ENCODE data around the gene CD79B.

CD79B gene

GRCh38 chr17:63950940-63951907 is 19.1 kb upstream of the CD79B start:
- no peak for DNase-seq

DNA sequence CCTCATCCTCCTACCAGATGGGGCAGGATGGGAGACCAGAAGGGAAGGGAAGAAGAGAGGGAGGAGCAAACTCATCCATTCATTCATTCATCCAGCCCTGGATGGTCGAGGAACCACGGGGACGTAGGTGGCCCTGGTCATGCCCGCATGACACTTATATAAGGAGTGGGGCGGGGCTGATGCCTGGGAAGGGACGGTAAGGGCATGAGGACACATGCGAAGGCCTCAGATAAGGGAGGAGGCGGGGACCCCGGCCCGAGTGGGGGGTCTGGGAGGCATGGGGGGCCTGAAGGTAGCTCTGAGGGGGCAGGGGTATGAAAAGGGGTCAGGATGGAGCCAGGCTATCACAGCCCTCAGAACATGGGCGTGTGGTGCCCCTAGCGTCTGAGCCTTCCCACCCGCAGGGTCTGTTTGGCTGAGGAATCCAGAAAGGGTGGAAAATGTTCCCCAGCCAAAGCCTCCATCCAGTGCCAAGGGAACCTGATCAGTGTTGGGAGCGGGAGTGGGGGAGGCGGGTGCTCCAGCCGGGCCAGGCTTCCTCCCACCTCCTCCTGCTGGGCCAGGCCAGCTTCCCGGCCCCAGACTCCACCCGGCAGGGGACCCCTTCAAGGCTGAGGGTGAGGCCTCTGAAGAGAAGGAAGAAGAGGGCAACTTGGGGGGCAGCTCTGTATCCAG is 17.6 kb upstream of the CD79B start:
- DNase-seq = no peak

GRCh38 chr17:63948521-63948920 is 16.4 kb upstream of the CD79B start:
- no peak for DNase-seq

DNA sequence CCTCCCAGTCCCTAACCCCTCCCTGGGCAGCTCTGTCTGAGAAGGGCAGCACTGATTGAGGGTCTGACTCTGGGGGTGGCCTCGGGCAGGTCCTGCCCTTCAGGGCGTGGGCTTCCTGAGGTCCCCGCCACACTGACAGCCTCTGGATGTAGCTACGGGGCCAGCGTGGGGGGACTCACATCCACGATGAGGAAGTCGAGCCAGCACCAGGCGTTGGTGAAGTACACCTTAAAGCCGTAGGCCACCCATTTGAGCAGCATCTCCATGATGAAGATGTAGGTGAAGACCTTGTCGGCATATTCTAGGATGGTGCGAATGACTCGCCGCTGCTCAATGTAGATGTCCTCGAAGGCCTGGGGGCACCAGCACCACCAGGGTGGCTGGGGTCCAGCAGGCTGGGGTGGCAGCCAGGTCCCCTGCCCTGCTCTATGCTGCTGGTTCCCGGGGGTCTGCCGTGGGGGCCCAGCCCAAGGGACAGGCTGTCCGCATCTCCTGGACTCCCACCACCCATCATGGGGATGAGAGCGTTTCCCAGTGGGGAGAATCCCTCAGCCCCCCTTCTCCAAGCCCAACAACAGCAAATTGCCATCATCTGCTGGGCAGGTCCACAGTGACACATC is 15.7 kb upstream of the CD79B start:
- no peak for DNase-seq

- DNase-seq = no peak
These were observed 14.6 kb upstream of the CD79B start for GRCh38 chr17:63946440-63947363.

GRCh38 chr17:63945784-63946439 is 13.8 kb upstream of the CD79B start:
- no peak for DNase-seq

DNA sequence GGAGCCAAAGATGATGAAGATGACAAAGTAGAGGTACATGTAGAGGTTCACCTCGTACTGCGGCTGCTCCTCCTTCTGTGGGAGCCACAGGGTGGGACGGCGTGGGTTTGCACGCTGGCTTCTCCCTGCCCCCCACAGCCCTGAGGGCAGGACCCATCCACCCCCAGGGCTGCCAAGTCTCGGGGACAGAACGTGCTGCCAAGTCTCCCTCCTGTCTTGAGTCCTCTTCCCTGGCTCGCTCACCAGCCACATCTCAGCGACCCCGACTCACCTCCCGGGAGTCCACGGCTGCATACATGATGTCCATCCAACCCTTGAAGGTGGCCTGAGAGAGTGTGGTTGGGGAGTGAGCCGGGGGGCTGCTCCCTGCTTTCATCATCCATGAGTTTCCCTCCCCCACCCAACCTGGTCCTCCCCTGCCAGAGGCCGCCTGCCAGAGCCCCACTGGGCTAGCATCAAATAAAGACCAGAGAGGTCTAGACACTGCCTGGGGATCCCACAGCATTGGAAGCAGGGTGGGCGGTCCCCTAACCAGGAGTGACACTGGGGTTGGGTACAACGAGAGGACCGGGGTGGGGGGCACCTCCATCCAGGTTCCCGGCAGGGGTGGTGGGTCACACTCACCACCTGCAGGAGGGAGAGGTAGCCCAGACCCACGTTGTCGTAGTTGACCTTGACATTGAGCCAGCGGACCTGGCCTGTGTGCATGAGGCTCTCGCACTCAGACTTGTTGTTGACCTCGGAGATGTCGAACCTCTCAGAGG is 12.8 kb upstream of the CD79B start:
- no peak for DNase-seq

DNA sequence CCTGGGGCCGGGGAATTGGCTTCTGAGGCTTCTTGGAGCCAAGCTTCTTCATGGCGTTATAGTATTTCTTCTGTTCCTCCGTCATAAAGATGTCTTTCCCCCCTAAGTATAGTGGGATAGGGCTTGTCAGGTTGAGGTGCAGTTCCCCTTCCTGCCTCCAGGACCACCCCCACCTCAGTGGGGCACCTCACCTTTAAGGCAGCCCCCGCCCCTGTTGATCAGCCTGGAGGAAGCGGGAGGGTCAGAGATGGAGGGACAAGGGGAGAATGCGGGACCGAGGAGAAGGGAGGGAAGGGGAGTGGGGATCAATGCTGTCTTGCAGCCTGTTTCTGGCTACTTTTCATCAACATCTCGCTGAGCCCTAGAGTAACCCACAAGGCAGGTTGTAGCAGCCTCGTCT is 11.6 kb upstream of the CD79B start:
- DNase-seq = no peak

DNA sequence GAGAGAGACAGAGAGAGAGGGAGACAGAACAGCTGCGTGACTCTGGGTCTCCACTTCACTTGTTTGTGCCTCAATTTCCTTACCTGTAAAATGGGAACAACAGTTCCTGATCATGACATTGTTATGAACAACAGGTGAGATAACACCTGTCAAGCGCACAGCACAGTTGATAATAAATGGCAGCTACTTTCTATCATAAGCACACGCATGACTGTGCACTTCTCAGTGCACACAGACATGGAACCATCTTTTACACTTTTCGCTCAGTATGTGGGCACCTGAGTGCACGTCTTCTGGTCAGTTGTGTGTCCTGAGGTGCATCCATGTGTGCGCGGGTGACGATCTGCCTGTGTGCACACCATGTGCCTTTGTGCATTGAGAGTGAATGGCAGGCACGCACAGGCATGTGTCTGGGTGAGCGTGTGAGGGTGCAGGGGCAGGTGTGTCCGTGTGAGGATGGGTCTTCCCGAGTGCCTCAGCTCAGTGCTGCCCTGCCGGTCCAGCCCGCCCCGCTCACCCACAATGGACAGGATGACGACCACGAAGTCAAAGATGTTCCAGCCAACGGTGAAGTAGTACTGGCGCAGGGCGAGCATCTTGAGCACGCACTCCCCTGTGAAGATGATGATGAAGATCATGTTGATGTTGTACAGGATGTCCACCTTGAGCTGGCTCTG is 10.3 kb upstream of the CD79B start:
- DNase-seq = no peak

- DNase-seq = no peak
These were observed 9.6 kb upstream of the CD79B start for GRCh38 chr17:63941751-63942150.

DNA sequence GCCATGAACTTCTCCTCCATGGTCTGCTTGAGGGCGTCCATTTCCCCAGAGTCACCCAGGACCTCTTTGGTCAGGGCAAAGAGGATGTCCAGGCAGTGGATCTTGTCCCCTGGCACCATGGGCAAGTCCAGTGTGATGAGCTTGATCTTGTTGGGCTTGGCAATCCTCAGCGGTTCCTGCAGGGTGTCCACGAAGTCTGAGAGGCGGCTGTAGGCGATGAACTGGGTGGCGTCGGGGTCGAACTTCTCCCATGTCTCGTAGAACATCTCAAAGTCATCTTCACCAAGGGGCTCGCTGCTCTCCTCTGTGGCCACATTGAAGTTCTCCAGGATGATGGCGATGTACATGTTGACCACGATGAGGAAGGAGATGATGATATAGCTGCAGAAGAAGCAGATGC is 9.0 kb upstream of the CD79B start:
- no peak for DNase-seq

- DNase-seq = no peak
These were observed 8.5 kb upstream of the CD79B start for GRCh38 chr17:63940584-63940983.

DNA sequence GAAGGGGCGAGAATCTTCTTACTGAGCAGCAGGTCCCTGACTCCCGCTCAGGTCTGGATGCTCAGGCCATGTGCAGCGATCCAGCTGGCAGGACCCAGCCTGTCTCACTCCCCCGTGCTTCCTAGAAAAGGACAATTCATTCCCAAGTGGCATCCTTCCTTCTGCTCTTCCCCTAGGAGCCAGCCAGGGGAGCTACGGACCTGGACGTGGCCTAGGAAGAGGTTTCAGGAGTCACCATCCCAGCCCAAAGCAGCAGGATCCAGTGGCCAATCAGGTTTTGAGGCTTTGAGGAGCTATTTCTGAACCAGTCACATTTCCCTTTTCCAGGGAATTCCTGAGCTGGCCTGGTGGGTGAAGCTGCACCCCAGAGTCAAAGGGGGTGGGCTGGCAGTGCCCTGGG is 7.8 kb upstream of the CD79B start:
- DNase-seq = no peak

- no peak for DNase-seq
These were observed 7.3 kb upstream of the CD79B start for GRCh38 chr17:63939401-63939800.

DNA sequence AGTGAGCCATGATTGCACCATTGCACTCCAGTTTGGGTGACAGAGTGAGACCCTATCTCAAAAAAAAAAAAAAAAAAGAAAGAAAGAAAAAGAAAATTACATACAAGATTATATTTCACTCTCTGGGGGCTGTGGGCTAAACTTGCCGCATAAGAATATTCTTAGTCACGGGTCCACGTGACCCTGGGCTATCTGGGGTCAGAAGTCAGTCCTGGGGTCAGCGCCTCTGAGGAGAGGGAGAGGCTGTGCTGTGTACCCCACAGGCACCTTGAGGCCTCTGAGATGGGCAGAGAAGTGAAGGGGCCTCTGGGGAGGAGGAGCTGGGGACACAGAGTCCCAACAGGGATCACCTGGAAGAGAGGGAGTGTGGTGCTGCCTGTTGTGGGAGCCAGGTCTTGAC is 5.8 kb upstream of the CD79B start:
- no peak for DNase-seq

DNA sequence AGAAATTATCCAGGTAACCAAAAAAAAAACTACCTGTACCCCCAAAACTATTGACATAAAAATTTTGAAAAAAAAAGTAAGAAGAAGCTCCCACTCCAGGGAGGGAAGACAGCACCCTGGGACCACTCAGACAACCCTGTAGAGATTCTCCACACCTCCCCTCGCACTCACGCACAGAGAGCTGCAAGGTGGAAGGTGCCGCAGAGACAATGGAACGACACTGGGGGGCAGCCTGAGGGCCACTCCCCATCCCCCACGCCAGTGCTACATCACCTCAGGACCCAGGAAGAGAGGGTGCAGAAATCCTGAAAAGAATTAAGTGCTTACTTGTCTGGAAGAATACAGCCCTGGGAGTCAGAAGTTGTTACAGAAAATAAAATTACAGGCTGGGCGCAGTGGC is 5.2 kb upstream of the CD79B start:
- no peak for DNase-seq

DNA sequence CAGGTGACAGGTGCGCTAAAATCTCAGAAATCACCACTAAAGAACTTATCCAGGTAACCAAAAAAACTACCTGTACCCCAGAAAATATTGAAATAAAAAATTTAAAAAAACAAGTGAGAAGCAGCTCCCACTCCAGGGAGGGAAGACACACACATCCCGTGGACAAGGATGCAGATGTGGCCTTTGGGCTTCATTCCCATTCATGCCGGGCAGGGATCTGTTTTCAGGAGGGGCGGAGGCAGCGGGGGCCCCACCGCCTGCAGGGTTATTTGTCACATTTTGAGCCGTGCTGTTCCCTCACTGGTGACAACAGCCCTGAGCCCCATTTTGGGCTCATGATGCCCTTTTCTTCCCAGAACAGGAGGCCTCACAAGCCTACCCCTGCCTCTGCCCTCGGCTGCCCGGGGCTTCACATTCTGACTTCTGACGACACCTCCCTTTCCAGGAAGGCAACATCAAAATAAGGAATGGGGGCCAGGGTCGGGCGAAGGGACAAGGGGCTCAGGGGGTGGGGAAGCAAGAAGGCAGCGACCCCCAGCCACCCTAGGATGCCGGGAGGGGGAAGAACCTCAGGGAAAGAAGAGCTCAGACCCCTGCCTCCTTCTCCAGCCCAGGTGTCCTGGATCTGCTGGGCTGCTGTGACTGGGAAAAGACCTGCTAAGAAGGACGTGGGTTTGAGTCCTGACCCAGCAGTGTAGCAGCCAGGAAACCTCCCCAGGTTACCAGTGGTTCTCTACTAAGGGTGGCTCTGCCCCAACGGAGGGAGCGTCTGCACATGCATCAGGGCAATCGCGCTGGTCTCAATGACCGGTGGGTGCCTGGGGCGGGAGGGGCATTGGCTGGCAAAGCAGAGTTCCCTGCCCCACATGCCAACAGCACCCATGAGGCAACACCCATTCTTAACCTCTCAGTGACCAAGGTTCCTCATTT is 2.3 kb upstream of the CD79B start:
- no peak for DNase-seq

DNA sequence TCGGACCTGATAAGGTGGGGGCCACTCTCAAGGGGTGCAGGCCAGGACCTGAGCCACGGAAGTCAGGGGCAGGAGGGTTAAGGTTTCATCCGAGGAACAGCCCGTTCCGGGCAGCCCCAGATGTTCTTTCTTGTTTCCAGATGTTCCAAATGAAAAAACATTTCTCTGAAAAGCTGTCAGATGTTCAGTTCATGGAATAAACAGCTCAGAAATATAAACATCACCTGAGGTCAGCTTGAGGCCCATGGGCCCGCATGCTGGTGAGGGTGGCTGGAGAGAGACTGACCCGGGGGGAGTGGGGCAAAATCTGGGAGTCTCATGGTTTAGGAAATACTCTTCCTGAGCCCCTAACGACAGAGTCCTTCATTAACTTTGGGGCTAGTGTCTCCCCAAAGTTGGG is 1.5 kb upstream of the CD79B start:
- DNase-seq = no peak

- DNase-seq = no peak
These were observed 590 bp upstream of the CD79B start for GRCh38 chr17:63932721-63933120.

Data from NCI-H2081 treated with DMSO at 0.1 percent for 48 hours (cell line).